ENCODE results near the gene JMJD1C.

- TF ChIP-seq CTCF (IDR thresholded peaks at IDR 0.05; ENCODE audit: low read length) (no peak), EZH2 (optimal IDR thresholded peaks at IDR 0.05; ENCODE audit: low read depth, low read length) (no peak)
Measured at GRCh38 chr10:63219749-63220148, 246.0 kb downstream of the JMJD1C start.

All from MM.1S (cell line).